Prostate gland (tissue), 2 donors: Measurements from ENCODE around the gene FMN2. TPM values are rescaled to one million over a fixed set of nuclear protein-coding genes. Genes with fewer than 3 reads are reported as not detected.

Experiments used
- DNase-seq: peaks from one replicate; pipeline ENCODE4 v3.0.0-alpha.2; 2019; ENCODE audit warnings: low spot score
- H3K27ac ChIP-seq, 2 donors: fragments of 200-600 bp; sonication (generic); 2 replicates each; pipeline ENCODE4 v1.5.1; 2017 to 2019
- H3K27me3 ChIP-seq: fragments of 200-600 bp; sonication (generic); replicated peaks from 2 replicates; pipeline ENCODE4 v1.5.1; 2019; ENCODE audit not compliant: insufficient read depth
- H3K36me3 ChIP-seq, 2 donors: fragments of 200-600 bp; sonication (generic); 1 replicate in 1 of 2; 2 replicates in 1 of 2; pipeline versions ENCODE4 v1.5.1 to v1.8.1; 2017 to 2019
- H3K4me1 ChIP-seq: fragments of 200-600 bp; sonication (generic); replicated peaks from 2 replicates; pipeline ENCODE4 v1.5.1; 2019
- H3K4me3 ChIP-seq, 2 donors: fragments of 200-600 bp; sonication (generic); 2 replicates each; pipeline ENCODE4 v1.5.1; 2017 to 2019
- H3K9me3 ChIP-seq: fragments of 200-600 bp; sonication (generic); 2 replicates; pipeline ENCODE4 v1.5.1; 2017
- CTCF ChIP-seq, 4 experiments: fragments of 200-600 bp in 2 of 4; fragments of 450-650 bp in 2 of 4; sonication (generic) in 2 of 4; IDR thresholded peaks; 1 replicate in 3 of 4; 2 replicates in 1 of 4; pipeline ENCODE4 v1.5.1; 2016 to 2019; ENCODE audit warnings: antibody characterized with exemption in 4 of 4, mild to moderate bottlenecking in 2 of 4, moderate library complexity in 2 of 4
- POLR2A ChIP-seq: fragments of 450-650 bp; IDR thresholded peaks from one replicate; pipeline ENCODE4 v1.6.1; 2016; ENCODE audit warnings: antibody characterized with exemption, mild to moderate bottlenecking
- POLR2AphosphoS5 ChIP-seq: sonication (generic); formaldehyde crosslinking; IDR thresholded peaks from one replicate; pipeline ENCODE4 v1.6.1; 2017; ENCODE audit warnings: antibody characterized with exemption
- WGBS: methylation state at CpG from one replicate; pipeline ENCODE4 v1.1.5; 2018; 5-methylcytosine and 5-hydroxymethylcytosine counted together
- intact Hi-C: fragments of 100-400 bp; cut with DNase I; formaldehyde crosslinking; loops from one replicate; pipeline ENCODE4 v1.14.2; 2022
- total RNA-seq, 2 donors: library from RNA; depleted of rRNA; stranded (reverse); fragments of >200 nt; gene quantifications; one replicate each; pipeline ENCODE4 v1.1.0, GENCODE V29; 2016

Gene FMN2
- total RNA-seq, 2 donors from 2014 or later: 0.27 to 4.8 TPM

- intact Hi-C loops: no loop called here
- Histone ChIP-seq H3K4me1 (no peaks in the 10 kb centered on the region), H3K27ac (no peak overlapping the region), H3K9me3 (no peaks in the 10 kb centered on the region), H3K27me3 (peaks cover 16% of the 10 kb centered on the region), H3K36me3 (no peaks in the 10 kb centered on the region), H3K4me3 (no peak overlapping the region)
- WGBS: 21% methylated on average over 2 of the region's 2 CpGs
- no peak for TF ChIP-seq POLR2A
- TF ChIP-seq CTCF (IDR thresholded peaks at IDR 0.05): no peak
- TF ChIP-seq POLR2AphosphoS5: no peak
- no peak for DNase-seq
These were observed 1.7 kb upstream of the FMN2 start for GRCh38 chr1:240090014-240090413.

GRCh38 chr1:240090957-240091600 lies 604 bp upstream of the FMN2 start:
- H3K27ac ChIP-seq: no peak overlapping the region
- DNase-seq: no peak
- no peaks in the 10 kb centered on the region for H3K9me3 ChIP-seq
- WGBS: 16% methylated on average over 5 of the region's 5 CpGs
- TF ChIP-seq POLR2AphosphoS5 (no peak), POLR2A (no peak), CTCF (IDR thresholded peaks at IDR 0.05) (no peak)
- intact Hi-C loops: no loop called here
- peaks cover 16% of the 10 kb centered on the region for H3K27me3 ChIP-seq
- no peaks in the 10 kb centered on the region for H3K4me1 ChIP-seq
- H3K4me3 ChIP-seq: peak overlapping the region in 1 of 2 donors; percentile 22
- no peaks in the 10 kb centered on the region for H3K36me3 ChIP-seq

- Histone ChIP-seq H3K4me3 (peak overlapping the region; percentile 20 to 22), H3K36me3 (no peaks in the 10 kb centered on the region), H3K27me3 (peaks cover 16% of the 10 kb centered on the region), H3K4me1 (no peaks in the 10 kb centered on the region), H3K27ac (no peak overlapping the region), H3K9me3 (no peaks in the 10 kb centered on the region)
- TF ChIP-seq CTCF (IDR thresholded peaks at IDR 0.05) (no peak), POLR2AphosphoS5 (no peak), POLR2A (no peak)
- DNase-seq: no peak
- intact Hi-C loops: no loop called here
- WGBS: 2% methylated on average over 56 of the region's 70 CpGs
These were observed 827 bp downstream of the FMN2 start for GRCh38 chr1:240092301-240093119.

- intact Hi-C loops: no loop called here
- 3% methylated on average over 64 of the region's 65 CpGs for WGBS
- no peak for TF ChIP-seq POLR2AphosphoS5
- no peak for TF ChIP-seq CTCF (IDR thresholded peaks at IDR 0.05)
- no peak for TF ChIP-seq POLR2A
These were observed 1.7 kb downstream of the FMN2 start for GRCh38 chr1:240093120-240093961.

More at GRCh38 chr1:240093120-240093961, 1.7 kb downstream of the FMN2 start:
- H3K27me3 ChIP-seq: peaks cover 16% of the 10 kb centered on the region
- no peaks in the 10 kb centered on the region for H3K9me3 ChIP-seq
- no peaks in the 10 kb centered on the region for H3K36me3 ChIP-seq
- DNase-seq: no peak
- no peaks in the 10 kb centered on the region for H3K4me1 ChIP-seq
- no peak overlapping the region for H3K27ac ChIP-seq
- peak overlapping the region; percentile 20 to 22 for H3K4me3 ChIP-seq
